Breast epithelium (tissue), 4 donors: Measurements from ENCODE around the gene FAM168A. TPM values are rescaled to one million over a fixed set of nuclear protein-coding genes. Genes with fewer than 3 reads are reported as not detected.

Experiments
- DNase-seq, 2 donors: peaks; one replicate each; pipeline ENCODE4 v3.0.0-alpha.2; 2019; ENCODE audit warnings: low spot score in 2 of 2
- H3K27ac ChIP-seq, 2 donors: fragments of 200-600 bp; sonication (generic) in 1 of 2; one replicate each; pipeline ENCODE4 v1.5.1; 2016 to 2019; ENCODE audit warnings: mild to moderate bottlenecking in 1 of 2
- H3K27me3 ChIP-seq, 2 donors: fragments of 200-600 bp; sonication (generic) in 1 of 2; one replicate each; pipeline versions ENCODE4 v1.5.1 to v1.6.0; 2017 to 2019; ENCODE audit warnings: control low read depth in 1 of 2, mild to moderate bottlenecking in 1 of 2
- H3K36me3 ChIP-seq: fragments of 200-600 bp; one replicate; pipeline ENCODE4 v1.5.1; 2019
- H3K4me1 ChIP-seq, 2 donors: fragments of 200-600 bp; sonication (generic); one replicate each; pipeline ENCODE4 v1.5.1; 2016 to 2019; ENCODE audit warnings: control low read depth in 1 of 2
- H3K4me3 ChIP-seq, 3 donors: fragments of 200-600 bp; sonication (generic); 1 replicate in 2 of 3; 2 replicates in 1 of 3; pipeline ENCODE4 v1.5.1; 2016 to 2019; ENCODE audit warnings: mild to moderate bottlenecking in 3 of 3, moderate library complexity in 2 of 3
- H3K9me3 ChIP-seq, 2 donors: fragments of 200-600 bp; sonication (generic) in 1 of 2; one replicate each; pipeline ENCODE4 v1.5.1; 2016 to 2019; ENCODE audit warnings: control low read depth in 1 of 2
- POLR2A ChIP-seq: fragments of 450-650 bp; IDR thresholded peaks from one replicate; pipeline ENCODE4 v1.6.1; 2016; ENCODE audit warnings: antibody characterized with exemption, mild to moderate bottlenecking, moderate library complexity
- POLR2AphosphoS5 ChIP-seq, 3 donors: sonication (generic); formaldehyde crosslinking; IDR thresholded peaks; one replicate each; pipeline ENCODE4 v1.6.1; 2017; ENCODE audit warnings: antibody characterized with exemption in 3 of 3
- intact Hi-C: fragments of 100-400 bp; cut with DNase I; formaldehyde crosslinking; loops from one replicate; pipeline ENCODE4 v1.15.1; 2023; ENCODE audit warnings: low total_unique reads
- total RNA-seq, 3 donors: library from RNA; depleted of rRNA; stranded (reverse); fragments of >200 nt; gene quantifications; one replicate each; pipeline ENCODE4 v1.1.0, GENCODE V29; 2016
- TF ChIP-seq, protein P1 (sequence below), 3 donors: fragments of 450-650 bp; IDR thresholded peaks; one replicate each; pipeline ENCODE4 v1.5.1; 2016 to 2017; ENCODE audit warnings: antibody characterized with exemption in 3 of 3, mild to moderate bottlenecking in 3 of 3, moderate library complexity in 3 of 3

The FAM168A gene
- total RNA-seq, 3 donors from 2014 or later = 26.5 to 41.9 (median 28.8) TPM

GRCh38 chr11:73551677-73552076 lies 46.2 kb downstream of the FAM168A start:
- H3K27me3 ChIP-seq = no peaks in the 10 kb centered on the region
- TF ChIP-seq, protein P1, sequence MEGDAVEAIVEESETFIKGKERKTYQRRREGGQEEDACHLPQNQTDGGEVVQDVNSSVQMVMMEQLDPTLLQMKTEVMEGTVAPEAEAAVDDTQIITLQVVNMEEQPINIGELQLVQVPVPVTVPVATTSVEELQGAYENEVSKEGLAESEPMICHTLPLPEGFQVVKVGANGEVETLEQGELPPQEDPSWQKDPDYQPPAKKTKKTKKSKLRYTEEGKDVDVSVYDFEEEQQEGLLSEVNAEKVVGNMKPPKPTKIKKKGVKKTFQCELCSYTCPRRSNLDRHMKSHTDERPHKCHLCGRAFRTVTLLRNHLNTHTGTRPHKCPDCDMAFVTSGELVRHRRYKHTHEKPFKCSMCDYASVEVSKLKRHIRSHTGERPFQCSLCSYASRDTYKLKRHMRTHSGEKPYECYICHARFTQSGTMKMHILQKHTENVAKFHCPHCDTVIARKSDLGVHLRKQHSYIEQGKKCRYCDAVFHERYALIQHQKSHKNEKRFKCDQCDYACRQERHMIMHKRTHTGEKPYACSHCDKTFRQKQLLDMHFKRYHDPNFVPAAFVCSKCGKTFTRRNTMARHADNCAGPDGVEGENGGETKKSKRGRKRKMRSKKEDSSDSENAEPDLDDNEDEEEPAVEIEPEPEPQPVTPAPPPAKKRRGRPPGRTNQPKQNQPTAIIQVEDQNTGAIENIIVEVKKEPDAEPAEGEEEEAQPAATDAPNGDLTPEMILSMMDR (IDR thresholded peaks at IDR 0.05) = no peak
- TF ChIP-seq POLR2A (no peak), POLR2AphosphoS5 (IDR thresholded peaks at IDR 0.05) (no peak)

DNA sequence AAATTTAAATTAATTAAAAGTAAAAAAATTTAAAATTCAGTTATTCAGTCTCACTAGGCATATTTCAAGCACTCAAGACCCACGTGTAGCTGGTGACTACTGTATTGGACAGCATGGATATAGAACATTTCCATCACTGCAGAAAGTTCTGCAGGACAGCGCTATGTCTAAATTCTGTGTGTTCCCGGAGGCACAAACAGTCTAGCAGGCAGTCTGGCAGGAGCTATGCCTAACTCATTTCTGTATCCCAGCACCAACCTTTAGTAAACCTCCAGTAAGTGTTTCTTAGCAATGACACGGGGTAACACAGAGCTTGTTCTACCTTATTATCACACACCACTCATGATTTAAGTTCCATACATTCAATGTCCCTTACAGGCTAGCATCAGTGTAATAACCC lies 48.5 kb downstream of the FAM168A start:
- Histone ChIP-seq H3K27me3 (no peaks in the 10 kb centered on the region), H3K9me3 (no peaks in the 10 kb centered on the region), H3K4me3 (no peak overlapping the region), H3K36me3 (no peaks in the 10 kb centered on the region), H3K27ac (no peak overlapping the region), H3K4me1 (no peaks in the 10 kb centered on the region)
- no peak for DNase-seq
- intact Hi-C loops = no loop called here
- TF ChIP-seq, protein P1 (IDR thresholded peaks at IDR 0.05) = no peak
- no peak for TF ChIP-seq POLR2A
- TF ChIP-seq POLR2AphosphoS5 (IDR thresholded peaks at IDR 0.05) = no peak

More at GRCh38 chr11:73551677-73552076, 46.2 kb downstream of the FAM168A start:
- H3K27ac ChIP-seq = no peak overlapping the region
- intact Hi-C loops = no loop called here
- DNase-seq = no peak
- H3K36me3 ChIP-seq = no peaks in the 10 kb centered on the region
- no peaks in the 10 kb centered on the region for H3K9me3 ChIP-seq
- H3K4me3 ChIP-seq = no peak overlapping the region
- no peaks in the 10 kb centered on the region for H3K4me1 ChIP-seq

DNA sequence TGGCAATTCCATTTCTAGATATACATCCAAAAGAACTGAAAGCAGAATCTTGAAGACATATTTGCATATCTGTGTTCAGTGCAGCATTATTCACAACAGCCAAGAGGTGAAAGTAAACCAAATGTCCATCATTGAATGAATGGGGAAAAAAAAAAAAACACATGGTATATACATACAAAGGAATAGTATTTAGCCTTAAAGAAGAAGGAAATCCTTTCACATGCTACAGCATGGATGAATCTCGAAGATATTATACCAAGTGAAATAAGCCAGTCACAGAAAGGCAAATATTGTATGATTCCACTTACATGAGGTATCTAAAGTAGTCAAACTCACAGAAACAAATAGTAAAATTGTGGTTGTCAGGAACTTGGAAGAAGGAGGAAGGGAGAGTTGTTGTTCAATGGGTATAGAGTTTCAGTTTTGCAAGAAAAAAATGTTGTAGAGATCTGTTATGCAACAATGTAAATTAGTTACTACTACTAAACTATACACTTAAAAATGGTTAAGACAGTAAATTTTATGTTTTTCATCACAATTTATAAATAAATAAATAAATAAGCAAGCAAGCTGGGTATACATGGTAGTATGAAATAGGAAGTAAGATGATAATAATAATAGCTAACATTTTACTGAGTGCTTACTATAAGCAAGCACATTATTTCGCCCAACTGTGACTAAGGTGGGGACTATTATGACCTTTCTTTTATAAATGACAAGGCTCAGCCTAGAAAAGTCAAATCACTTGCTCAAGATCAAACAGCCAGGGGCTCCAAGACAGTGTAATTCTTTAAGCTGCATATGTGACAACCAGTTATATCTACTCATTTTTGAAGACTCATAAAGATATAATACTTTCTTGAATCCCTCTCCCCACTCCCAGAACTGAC lies 50.0 kb downstream of the FAM168A start:
- TF ChIP-seq POLR2A = no peak
- no peak for TF ChIP-seq POLR2AphosphoS5 (IDR thresholded peaks at IDR 0.05)
- TF ChIP-seq, protein P1 (IDR thresholded peaks at IDR 0.05) = no peak
- DNase-seq = no peak
- Histone ChIP-seq H3K4me1 (no peaks in the 10 kb centered on the region), H3K27ac (no peak overlapping the region), H3K4me3 (no peak overlapping the region), H3K27me3 (no peaks in the 10 kb centered on the region), H3K9me3 (no peaks in the 10 kb centered on the region), H3K36me3 (no peaks in the 10 kb centered on the region)
- intact Hi-C loops = no loop called here

- Histone ChIP-seq H3K27ac (no peak overlapping the region), H3K4me3 (no peak overlapping the region)
- intact Hi-C loops = no loop called here
Measured at GRCh38 chr11:73542175-73542574, 55.7 kb downstream of the FAM168A start.

More at GRCh38 chr11:73542175-73542574, 55.7 kb downstream of the FAM168A start:
- H3K9me3 ChIP-seq = no peaks in the 10 kb centered on the region
- no peaks in the 10 kb centered on the region for H3K36me3 ChIP-seq
- no peak for TF ChIP-seq POLR2A
- no peak for TF ChIP-seq POLR2AphosphoS5 (IDR thresholded peaks at IDR 0.05)
- TF ChIP-seq, protein P1 (IDR thresholded peaks at IDR 0.05) = no peak
- no peak for DNase-seq
- H3K4me1 ChIP-seq = no peaks in the 10 kb centered on the region
- no peaks in the 10 kb centered on the region for H3K27me3 ChIP-seq
